MCF 10A (cell line): ENCODE measurements around the gene ALOX12B. TPM values are rescaled to one million over a fixed set of nuclear protein-coding genes. Genes with fewer than 3 reads are reported as not detected.

Source experiments
- BruUV-seq: library from RNA; stranded (reverse); fragments of 400-500 nt; replicated peaks from 2 replicates; lab custom pipeline; 2021; lab: Mats Ljungman, UMichigan
- CTCF ChIA-PET: fragments of 300-600 bp; sonication (Branson Sonifier 250); formaldehyde crosslinking; extraction: SDS; loops from one replicate; lab custom pipeline; 2021; ENCODE audit warnings: antibody characterized with exemption, inconsistent platforms; lab: Yijun Ruan, JAX
- POLR2A ChIA-PET: fragments of 300-600, 350-650 bp; sonication (Branson Sonifier 250); formaldehyde crosslinking; extraction: SDS; loops from one replicate; lab custom pipeline; 2020; ENCODE audit warnings: antibody characterized with exemption, inconsistent platforms; lab: Yijun Ruan, JAX
- DNase-seq: peaks from one replicate; pipeline ENCODE4 v3.0.0-alpha.2; 2018; ENCODE audit not compliant: unreplicated experiment
- H3K27ac Mint-ChIP-seq: one replicate; pipeline ENCODE4 v1.8.0; 2022; ENCODE audit warnings: mild to moderate bottlenecking, low read depth, mixed read lengths; ENCODE audit not compliant: unreplicated experiment
- H3K27me3 Mint-ChIP-seq: one replicate; pipeline ENCODE4 v1.8.0; 2022; ENCODE audit warnings: mixed read lengths; ENCODE audit not compliant: insufficient read depth, unreplicated experiment
- H3K36me3 Mint-ChIP-seq: one replicate; pipeline ENCODE4 v1.8.0; 2022; ENCODE audit warnings: mild to moderate bottlenecking, moderate library complexity, mixed read lengths; ENCODE audit not compliant: insufficient read depth, unreplicated experiment
- H3K4me1 Mint-ChIP-seq: one replicate; pipeline ENCODE4 v1.8.0; 2022; ENCODE audit warnings: mixed read lengths; ENCODE audit not compliant: insufficient read depth, unreplicated experiment
- H3K4me3 Mint-ChIP-seq: one replicate; pipeline ENCODE4 v1.8.0; 2022; ENCODE audit warnings: mild to moderate bottlenecking, moderate library complexity, mixed read lengths; ENCODE audit not compliant: unreplicated experiment
- H3K9me3 Mint-ChIP-seq: one replicate; pipeline ENCODE4 v1.8.0; 2022; ENCODE audit warnings: mixed read lengths; ENCODE audit not compliant: unreplicated experiment
- CTCF ChIP-seq: fragments of 200-600 bp; IDR thresholded peaks from one replicate; pipeline ENCODE4 v1.8.0; 2022; ENCODE audit warnings: antibody characterized with exemption, mild to moderate bottlenecking; ENCODE audit not compliant: unreplicated experiment
- intact Hi-C: fragments of 100-400 bp; cut with micrococcal nuclease; formaldehyde crosslinking; loops from 2 replicates; pipeline ENCODE4 v1.14.1; 2022
- total RNA-seq: library from RNA; stranded (reverse); gene quantifications from 2 replicates; pipeline ENCODE4 v1.2.3, GENCODE V29; 2022

ALOX12B gene
- total RNA-seq, 1 experiment from 2014 or later, result 1.3 TPM

GRCh38 chr17:8125947-8126490, 38.5 kb upstream of the ALOX12B start:
- peak overlapping the region; percentile 46 for H3K27ac Mint-ChIP-seq
- H3K36me3 Mint-ChIP-seq, result peaks cover 22% of the 10 kb centered on the region
- no peaks in the 10 kb centered on the region for H3K27me3 Mint-ChIP-seq
- no peaks in the 10 kb centered on the region for H3K9me3 Mint-ChIP-seq
- H3K4me1 Mint-ChIP-seq, result peaks cover 37% of the 10 kb centered on the region
- BruUV-seq, result no TSS peak
- peak; percentile 47 for DNase-seq
- peak overlapping the region; percentile 86 for H3K4me3 Mint-ChIP-seq
- ChIA-PET POLR2A (interaction anchor here (0.6 to 2.2 kb wide), 12 partner anchors 13 to 97 kb away, joined by 3 to 51 read pairs (median 6); partner anchors contain the start of genes ALOX12B, BORCS6 and PER1), CTCF (no interaction called here)
- intact Hi-C loops, result no loop called here
- no peak for TF ChIP-seq CTCF

GRCh38 chr17:8125154-8125946, 37.8 kb upstream of the ALOX12B start:
- H3K9me3 Mint-ChIP-seq, result no peaks in the 10 kb centered on the region
- no TSS peak for BruUV-seq
- ChIA-PET CTCF (interaction anchor here (0.6 to 3.1 kb wide), 3 partner anchors 13 to 631 kb away, joined by 3 to 12 read pairs (median 3); no protein-coding TSS in a partner anchor), POLR2A (interaction anchor here (0.7 to 4.0 kb wide), 11 partner anchors 9 to 97 kb away, joined by 4 to 101 read pairs (median 11); partner anchors contain the start of genes BORCS6 and PER1)
- H3K36me3 Mint-ChIP-seq, result peaks cover 29% of the 10 kb centered on the region
- TF ChIP-seq CTCF, result no peak
- intact Hi-C loops, result no loop called here
- DNase-seq, result peak; percentile 75
- peak overlapping the region; percentile 86 for H3K4me3 Mint-ChIP-seq
- peaks cover 44% of the 10 kb centered on the region for H3K4me1 Mint-ChIP-seq
- H3K27ac Mint-ChIP-seq, result peak overlapping the region; percentile 46
- no peaks in the 10 kb centered on the region for H3K27me3 Mint-ChIP-seq

GRCh38 chr17:8124350-8125153, 37.0 kb upstream of the ALOX12B start:
- CTCF ChIA-PET, result interaction anchor here (0.6 to 3.1 kb wide), 7 partner anchors 14 to 632 kb away, joined by 3 to 12 read pairs (median 4); no protein-coding TSS in a partner anchor
- Mint-ChIP-seq H3K4me1 (peaks cover 47% of the 10 kb centered on the region), H3K9me3 (no peaks in the 10 kb centered on the region), H3K4me3 (peak overlapping the region; percentile 77), H3K27ac (no peak overlapping the region), H3K36me3 (peaks cover 37% of the 10 kb centered on the region), H3K27me3 (no peaks in the 10 kb centered on the region)
- POLR2A ChIA-PET, result interaction anchor here (0.8 to 4.0 kb wide), 13 partner anchors 8 to 267 kb away, joined by 3 to 101 read pairs (median 4); partner anchors contain the start of genes BORCS6, NAA38, PER1 and SLC25A35
- TF ChIP-seq CTCF, result no peak
- intact Hi-C loops, result loop anchor here (5.0 kb wide), 1 partner anchor 258 kb away; the partner anchor contains the start of gene RPL26
- no TSS peak for BruUV-seq
- DNase-seq, result peak; percentile 37
